Small intestine (tissue), 16 donors: ENCODE data around the gene DEFB127. TPM values are rescaled to one million over a fixed set of nuclear protein-coding genes. Genes with fewer than 3 reads are reported as not detected.
"Not testable (repeated sequence)": the region's sequence is repeated elsewhere in the genome, so short reads cannot be mapped to it uniquely, and the experiment has no call there.

Source experiments
- DNase-seq, 2 donors: peaks; one replicate each; pipeline versions ENCODE4 v3.0.0 to v3.0.0-alpha.2; 2013
- FAIRE-seq: peaks from 2 replicates; lab custom pipeline; 2012; peaks lifted over from hg19 to GRCh38; lab: Jason Lieb, UNC
- H3K27ac ChIP-seq, 3 donors: one replicate each; pipeline ENCODE4 v1.5.1; 2013; ENCODE audit warnings: low read length in 2 of 3, mild to moderate bottlenecking in 2 of 3, control low read depth in 1 of 3, inconsistent platforms in 1 of 3, low read depth in 1 of 3, moderate library complexity in 1 of 3
- H3K27me3 ChIP-seq, 3 donors: one replicate each; pipeline ENCODE4 v1.6.1; 2013; ENCODE audit warnings: low read length in 3 of 3, inconsistent platforms in 1 of 3; ENCODE audit not compliant: control insufficient read depth in 3 of 3, insufficient read depth in 3 of 3
- H3K36me3 ChIP-seq, 3 donors: one replicate each; pipeline ENCODE4 v1.6.1; 2013; ENCODE audit warnings: low read length in 3 of 3, inconsistent platforms in 1 of 3, low read depth in 1 of 3, mild to moderate bottlenecking in 1 of 3, moderate library complexity in 1 of 3; ENCODE audit not compliant: control insufficient read depth in 3 of 3, insufficient read depth in 2 of 3
- H3K4me1 ChIP-seq, 3 donors: one replicate each; pipeline ENCODE4 v1.6.1; 2013; ENCODE audit warnings: low read length in 2 of 3, inconsistent platforms in 1 of 3, low read depth in 1 of 3, mild to moderate bottlenecking in 1 of 3, moderate library complexity in 1 of 3; ENCODE audit not compliant: control insufficient read depth in 3 of 3, insufficient read depth in 2 of 3
- H3K4me3 ChIP-seq, 3 donors: one replicate each; pipeline ENCODE4 v1.5.1; 2013; ENCODE audit warnings: low read length in 3 of 3, control low read depth in 1 of 3, inconsistent platforms in 1 of 3, low read depth in 1 of 3, mild to moderate bottlenecking in 1 of 3, moderate library complexity in 1 of 3
- H3K9me3 ChIP-seq, 2 donors: one replicate each; pipeline ENCODE4 v1.6.1; 2013; ENCODE audit warnings: low read depth in 1 of 2, low read length in 1 of 2; ENCODE audit not compliant: control insufficient read depth in 2 of 2, insufficient read depth in 1 of 2
- WGBS, 3 donors: extraction: QIAGEN DNeasy Blood & Tissue Kit; methylation state at CpG; one replicate each; pipeline ENCODE4 v1.1.7; 2013; 5-methylcytosine and 5-hydroxymethylcytosine counted together
- long read RNA-seq, 10 donors: transcript quantifications; one replicate each; lab custom pipeline, GENCODE V29; 2026
- polyA plus RNA-seq, 4 donors: library from polyadenylated mRNA; stranded (reverse) in 3 of 4; unstranded in 1 of 4; fragments of 200-250 nt in 3 of 4; fragments of 120-200 nt in 1 of 4; gene quantifications; one replicate each; pipeline versions ENCODE4 v1.2.1 to v1.2.3, GENCODE V29; 2013
- donor health status: healthy with polysubstance abuse.
- donor health status: control.
- donor health status: control.
- donor health status: Bipolar disorder and iron deficiency.
- donor health status: healthy.

Gene DEFB127, protein sequence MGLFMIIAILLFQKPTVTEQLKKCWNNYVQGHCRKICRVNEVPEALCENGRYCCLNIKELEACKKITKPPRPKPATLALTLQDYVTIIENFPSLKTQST
- polyA plus RNA-seq, result not detected
- long read RNA-seq, donor 1, result 0 reads
- long read RNA-seq, donor 2, result 0 reads
- long read RNA-seq, donor 3, result 0 reads
- long read RNA-seq, donor 4, result 0 reads
- long read RNA-seq, donor 5, result 0 reads
- long read RNA-seq, donor 6, result 0 reads
- long read RNA-seq, donor 7, result 0 reads
- long read RNA-seq, donor 8, result 0 reads
- long read RNA-seq, donor 9, result 0 reads
- long read RNA-seq, donor 10, result 0 reads

DNA sequence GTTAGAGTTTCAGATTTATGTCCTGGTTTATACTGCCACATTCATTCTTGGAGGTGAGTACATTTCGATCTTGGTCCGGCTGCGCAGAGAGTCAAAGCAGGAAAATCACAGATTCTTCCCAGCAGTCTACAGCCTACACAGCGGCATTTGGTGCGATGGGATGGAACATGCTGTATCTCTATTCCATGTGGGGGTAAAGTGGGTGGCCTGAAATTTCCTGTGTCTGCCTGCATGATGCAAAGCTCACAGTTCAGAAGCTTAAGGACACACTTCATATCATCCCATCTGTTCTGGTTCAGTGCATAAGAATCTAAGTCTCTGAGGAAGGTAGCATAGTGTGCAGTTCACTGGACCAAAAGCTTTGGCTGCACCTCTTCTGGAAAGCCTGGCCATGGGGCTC, at the start of gene DEFB127:
Gene DEFB127 (plus strand): TSS at position 301 of the 400 bp plus-strand sequence. CDS start 91 bp downstream, at position 392.
- FAIRE-seq (no peak), DNase-seq (no peak)
- no peaks in the 10 kb centered on the region for H3K36me3 ChIP-seq
- H3K9me3 ChIP-seq, result no peaks in the 10 kb centered on the region
- H3K27me3 ChIP-seq, result no peaks in the 10 kb centered on the region
- no peak within 1 kb of the TSS for H3K4me3 ChIP-seq
- no peak within 1 kb of the TSS for H3K27ac ChIP-seq
- WGBS, 3 donors, result 83 to 94% (median 90%) methylated on average over 5 of the region's 5 CpGs
- no peaks in the 10 kb centered on the region for H3K4me1 ChIP-seq

DNA sequence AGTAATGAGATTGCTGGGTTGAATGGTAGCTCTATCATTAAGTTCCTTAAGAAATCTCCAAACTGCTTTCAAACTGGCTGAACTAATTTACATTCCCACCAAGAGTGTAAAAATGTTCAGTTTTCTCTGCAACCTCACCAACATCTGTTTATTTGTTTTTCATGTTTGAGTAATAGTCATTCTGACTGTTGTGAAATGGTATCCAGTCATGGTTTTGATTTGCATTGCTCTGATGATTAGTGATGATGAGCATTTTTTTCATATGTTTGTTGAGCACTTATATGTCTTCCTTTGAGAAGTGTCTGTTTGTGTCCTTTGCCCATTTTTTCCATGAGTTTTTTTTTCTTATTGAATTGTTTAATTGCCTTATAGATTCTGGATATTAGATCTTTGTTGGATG, 44.9 kb upstream of the DEFB127 start:
- Histone ChIP-seq H3K27ac (no peak overlapping the region), H3K4me1 (no peaks in the 10 kb centered on the region), H3K9me3 (peaks cover 0 to 4% of the 10 kb centered on the region in 2 donors), H3K4me3 (no peak overlapping the region), H3K27me3 (no peaks in the 10 kb centered on the region), H3K36me3 (no peaks in the 10 kb centered on the region)
- DNase-seq, result no peak
- FAIRE-seq, result no peak

DNA sequence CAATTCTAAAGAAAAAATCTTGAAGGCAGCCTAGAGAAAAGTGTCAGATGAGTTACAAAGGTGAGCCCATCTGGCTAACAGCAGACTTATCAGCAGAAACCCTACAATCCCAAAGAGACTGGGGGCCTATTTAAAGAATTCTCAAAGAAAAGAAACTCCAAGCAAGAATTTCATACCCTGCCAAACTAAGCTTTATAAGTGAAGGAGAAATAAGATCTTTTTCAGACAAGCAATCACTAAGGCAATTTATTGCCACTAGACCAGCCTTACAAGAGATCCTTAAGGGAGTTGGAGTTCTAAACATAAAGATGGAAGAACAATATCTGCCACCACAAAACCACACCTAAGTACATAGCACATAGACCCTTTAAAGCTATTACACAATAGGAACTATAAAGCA, 39.7 kb upstream of the DEFB127 start:
- Histone ChIP-seq H3K4me1 (no peaks in the 10 kb centered on the region), H3K27ac (no peak overlapping the region), H3K9me3 (peaks cover 0 to 4% of the 10 kb centered on the region in 2 donors), H3K36me3 (no peaks in the 10 kb centered on the region), H3K27me3 (no peaks in the 10 kb centered on the region), H3K4me3 (no peak overlapping the region)
- DNase-seq (no peak), FAIRE-seq (no peak)

DNA sequence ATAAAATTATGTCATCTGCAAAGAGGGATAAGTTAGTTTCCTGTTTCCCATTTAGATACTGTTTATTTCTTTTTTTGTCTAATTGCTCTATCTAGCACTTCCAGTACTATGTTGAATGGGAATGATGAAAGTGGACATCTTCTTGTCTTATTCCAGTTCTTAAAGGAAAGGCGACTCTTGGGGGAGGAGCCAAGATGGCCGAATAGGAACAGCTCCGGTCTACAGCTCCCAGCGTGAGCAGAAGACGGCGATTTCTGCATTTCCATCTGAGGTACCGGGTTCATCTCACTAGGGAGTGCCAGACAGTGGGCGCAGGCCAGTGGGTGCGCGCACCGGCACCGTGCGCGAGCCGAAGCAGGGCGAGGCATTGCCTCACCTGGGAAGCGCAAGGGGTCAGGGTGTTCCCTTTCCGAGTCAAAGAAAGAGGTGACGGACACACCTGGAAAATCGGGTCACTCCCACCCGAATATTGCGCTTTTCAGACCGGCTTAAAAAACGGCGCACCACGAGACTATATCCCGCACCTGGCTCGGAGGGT, 27.4 kb upstream of the DEFB127 start:
- 87 to 90% (median 89%) methylated on average over 22 to 27 of the region's 28 CpGs for WGBS, 3 donors
- not testable (repeated sequence) for H3K9me3 ChIP-seq, H3K4me1 ChIP-seq, H3K27ac ChIP-seq, FAIRE-seq, H3K27me3 ChIP-seq, H3K36me3 ChIP-seq, H3K4me3 ChIP-seq, DNase-seq

DNA sequence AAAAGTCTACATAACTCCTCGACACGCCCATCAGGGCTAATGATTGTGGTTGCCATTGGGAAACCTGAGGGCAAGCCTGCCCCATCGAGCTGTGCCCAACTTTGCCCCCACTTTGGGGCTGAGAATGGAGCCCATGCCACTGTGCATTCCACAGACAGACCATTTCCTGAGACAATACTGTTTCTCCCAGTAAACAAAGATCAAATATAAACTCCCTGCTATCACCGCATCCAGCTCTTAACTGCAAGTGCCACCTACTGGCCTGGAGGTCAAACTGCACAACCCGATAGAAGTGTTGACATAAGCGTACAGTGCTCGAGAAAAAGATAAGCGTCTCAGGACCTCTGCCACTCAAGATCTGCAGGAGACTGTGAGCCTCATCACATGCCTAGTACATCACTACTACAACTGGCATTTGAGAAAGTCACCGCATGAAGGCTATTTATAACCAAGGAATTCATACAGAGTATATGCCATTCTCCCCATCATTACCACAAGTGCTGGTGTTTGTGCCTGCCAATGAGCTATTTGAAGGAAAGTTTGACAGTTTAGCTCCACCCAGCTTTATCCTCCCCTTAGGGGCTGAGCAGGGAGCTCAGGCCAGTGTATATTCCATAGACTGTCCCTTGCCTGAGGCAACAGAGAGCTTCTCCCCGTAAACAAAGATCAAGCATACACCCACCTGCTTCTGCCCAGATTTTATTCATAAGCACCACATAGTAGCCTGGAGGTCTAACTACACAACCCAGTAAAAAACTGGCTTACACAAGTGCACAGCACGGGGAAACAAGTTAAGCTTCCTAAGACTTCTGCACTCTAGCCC, 19.4 kb upstream of the DEFB127 start:
- Histone ChIP-seq H3K36me3 (no peaks in the 10 kb centered on the region), H3K27me3 (peaks cover 0 to 6% (median 5%) of the 10 kb centered on the region in 3 donors), H3K27ac (no peak overlapping the region), H3K4me3 (no peak overlapping the region), H3K4me1 (no peaks in the 10 kb centered on the region), H3K9me3 (peaks cover 0 to 9% of the 10 kb centered on the region in 2 donors)
- 74 to 86% (median 75%) methylated on average over 11 of the region's 11 CpGs for WGBS, 3 donors
- no peak for FAIRE-seq
- DNase-seq, result no peak

DNA sequence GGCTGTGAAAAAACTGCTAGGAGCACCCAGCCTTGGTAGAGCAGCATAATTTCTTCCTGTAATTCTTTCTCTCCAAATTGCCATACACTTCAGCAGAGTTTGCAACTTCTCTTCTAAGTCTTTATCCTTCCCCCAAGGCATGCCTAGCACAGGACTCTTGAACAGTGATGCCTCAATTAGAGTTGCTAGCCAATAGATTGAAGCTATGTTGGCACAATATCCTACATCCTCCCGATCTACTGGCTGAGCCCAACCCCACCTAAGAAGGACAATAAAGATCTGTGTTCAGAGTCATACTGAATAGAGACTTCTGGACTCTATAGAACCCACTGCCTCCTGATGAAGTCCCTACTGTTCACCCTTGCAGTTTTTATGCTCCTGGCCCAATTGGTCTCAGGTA, 15.0 kb upstream of the DEFB127 start, which contains the start of gene DEFB126:
Gene DEFB126 (plus strand): TSS at position 301 of the 400 bp plus-strand sequence. CDS start 39 bp downstream, at position 340.
- Histone ChIP-seq H3K4me1 (no peaks in the 10 kb centered on the region), H3K4me3 (no peak within 1 kb of the TSS), H3K9me3 (peaks cover 0 to 9% of the 10 kb centered on the region in 2 donors), H3K27me3 (peaks cover 0 to 13% (median 5%) of the 10 kb centered on the region in 3 donors), H3K27ac (no peak within 1 kb of the TSS), H3K36me3 (no peaks in the 10 kb centered on the region)
- DNase-seq (no peak), FAIRE-seq (no peak)
- WGBS, 3 donors, result 32 to 57% (median 41%) methylated on average over 1 of the region's 1 CpG

DNA sequence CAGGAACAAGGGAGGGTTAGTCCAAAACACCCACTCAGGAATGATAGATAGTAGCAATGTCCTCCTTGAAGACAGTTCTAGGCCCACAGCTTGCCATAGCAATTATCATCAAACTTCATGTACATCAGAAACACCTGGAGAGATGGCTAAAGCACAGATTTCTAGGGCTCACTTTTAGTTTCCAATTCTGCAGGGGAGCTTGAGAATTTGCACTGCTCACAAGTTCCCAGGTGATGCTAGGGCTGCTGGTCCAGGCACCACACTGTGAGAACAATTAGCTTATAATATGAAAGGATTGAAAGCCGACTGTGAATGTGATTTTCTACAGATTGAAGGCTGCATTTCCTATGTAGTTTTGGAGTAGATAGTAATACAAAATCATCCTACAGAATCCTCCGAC, 11.4 kb upstream of the DEFB127 start:
- Histone ChIP-seq H3K27ac (no peak overlapping the region), H3K27me3 (peaks cover 0 to 10% (median 5%) of the 10 kb centered on the region in 3 donors), H3K9me3 (no peaks in the 10 kb centered on the region), H3K4me1 (no peaks in the 10 kb centered on the region), H3K4me3 (no peak overlapping the region), H3K36me3 (no peaks in the 10 kb centered on the region)
- no peak for DNase-seq
- FAIRE-seq, result no peak
- WGBS, 3 donors, result 51 to 66% (median 60%) methylated on average over 2 of the region's 2 CpGs

DNA sequence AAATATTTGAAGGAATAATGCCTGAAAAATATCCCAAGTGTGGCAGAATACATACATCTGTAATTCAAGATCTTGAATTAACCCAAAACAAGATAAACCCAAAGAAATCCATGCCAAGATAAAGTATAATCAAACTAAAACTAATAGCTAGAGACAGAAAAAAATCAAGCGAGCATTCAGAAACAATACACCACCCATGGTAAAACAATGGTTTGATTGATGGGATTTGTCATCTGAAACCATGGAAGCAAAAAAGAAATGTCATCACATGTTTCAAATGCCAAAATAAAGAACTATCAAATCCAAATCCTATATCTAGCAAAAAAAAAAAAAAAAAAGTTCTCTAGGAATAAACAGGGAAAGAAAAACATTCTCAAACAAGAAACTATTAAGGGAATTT, 5.1 kb upstream of the DEFB127 start:
- H3K36me3 ChIP-seq, result no peaks in the 10 kb centered on the region
- no peaks in the 10 kb centered on the region for H3K27me3 ChIP-seq
- H3K4me1 ChIP-seq, result no peaks in the 10 kb centered on the region
- FAIRE-seq, result no peak
- H3K27ac ChIP-seq, result no peak overlapping the region
- WGBS, 3 donors, result 71 to 88% (median 87%) methylated on average over 1 of the region's 1 CpG
- DNase-seq, result no peak
- no peaks in the 10 kb centered on the region for H3K9me3 ChIP-seq
- H3K4me3 ChIP-seq, result no peak overlapping the region
